Endothelial cell (in vitro differentiated cells): ENCODE measurements around the gene PRCC. TPM values are rescaled to one million over a fixed set of nuclear protein-coding genes. Genes with fewer than 3 reads are reported as not detected.

Experiments used
- DNase-seq: peaks from one replicate; pipeline ENCODE4 v3.0.0; 2021; ENCODE audit warnings: low spot score
- H3K27ac Mint-ChIP-seq: one replicate; pipeline ENCODE4 v1.8.0; 2021; ENCODE audit warnings: mixed read lengths, inconsistent platforms; ENCODE audit not compliant: unreplicated experiment
- H3K27me3 Mint-ChIP-seq: one replicate; pipeline ENCODE4 v1.8.0; 2021; ENCODE audit warnings: mild to moderate bottlenecking, moderate library complexity, mixed read lengths, inconsistent platforms; ENCODE audit not compliant: unreplicated experiment
- H3K36me3 Mint-ChIP-seq: one replicate; pipeline ENCODE4 v1.8.0; 2021; ENCODE audit warnings: mild to moderate bottlenecking, low read depth, mixed read lengths, inconsistent platforms; ENCODE audit not compliant: unreplicated experiment
- H3K4me1 Mint-ChIP-seq: one replicate; pipeline ENCODE4 v1.8.0; 2021; ENCODE audit warnings: mild to moderate bottlenecking, mixed read lengths, inconsistent platforms; ENCODE audit not compliant: unreplicated experiment
- H3K4me3 Mint-ChIP-seq: one replicate; pipeline ENCODE4 v1.8.0; 2021; ENCODE audit warnings: mild to moderate bottlenecking, mixed read lengths, inconsistent platforms; ENCODE audit not compliant: unreplicated experiment
- H3K9me3 Mint-ChIP-seq: one replicate; pipeline ENCODE4 v1.8.0; 2021; ENCODE audit warnings: mixed read lengths, inconsistent platforms; ENCODE audit not compliant: unreplicated experiment
- CTCF ChIP-seq: fragments of 200-600 bp; sonication (generic); IDR thresholded peaks from one replicate; pipeline ENCODE4 v1.5.0; 2021; ENCODE audit warnings: antibody characterized with exemption; ENCODE audit not compliant: unreplicated experiment
- total RNA-seq: library from RNA; stranded (reverse); fragmentation: NEBNext Ultra II Directional; extraction: Animal tissue kit (Norgen Biotek cat#: 25700); gene quantifications from one replicate; pipeline ENCODE4 v1.2.1, GENCODE V29; 2021; ENCODE audit not compliant: unreplicated experiment

Gene PRCC
- total RNA-seq, 1 donor from 2014 or later = 91.9 TPM

DNA sequence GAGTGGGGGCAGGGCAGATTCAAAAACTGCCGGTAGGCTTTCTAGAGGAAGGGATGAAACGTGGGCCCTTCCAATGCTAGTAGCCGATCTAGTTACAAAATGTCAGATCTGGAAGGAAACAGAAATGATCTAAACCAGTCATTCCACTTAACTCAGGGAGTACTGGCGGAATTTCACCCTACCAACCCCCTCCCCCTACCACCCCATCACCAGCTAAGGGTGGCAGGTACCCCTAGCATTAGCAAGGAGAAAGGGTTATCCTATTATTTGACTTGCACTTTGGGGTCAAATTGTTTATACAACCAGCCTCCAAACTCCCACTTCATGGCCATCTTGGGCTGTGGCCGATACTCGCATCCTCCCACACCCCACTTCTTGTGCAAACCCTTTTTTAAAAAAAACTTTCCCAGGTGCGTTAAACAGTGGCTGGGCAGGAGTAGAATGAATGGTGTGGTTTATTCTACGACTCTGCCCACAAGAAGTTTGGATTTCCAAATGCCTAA is 25.8 kb upstream of the PRCC start:
- Mint-ChIP-seq H3K4me3 (peak overlapping the region; percentile 97), H3K36me3 (peaks cover 33% of the 10 kb centered on the region)

DNA sequence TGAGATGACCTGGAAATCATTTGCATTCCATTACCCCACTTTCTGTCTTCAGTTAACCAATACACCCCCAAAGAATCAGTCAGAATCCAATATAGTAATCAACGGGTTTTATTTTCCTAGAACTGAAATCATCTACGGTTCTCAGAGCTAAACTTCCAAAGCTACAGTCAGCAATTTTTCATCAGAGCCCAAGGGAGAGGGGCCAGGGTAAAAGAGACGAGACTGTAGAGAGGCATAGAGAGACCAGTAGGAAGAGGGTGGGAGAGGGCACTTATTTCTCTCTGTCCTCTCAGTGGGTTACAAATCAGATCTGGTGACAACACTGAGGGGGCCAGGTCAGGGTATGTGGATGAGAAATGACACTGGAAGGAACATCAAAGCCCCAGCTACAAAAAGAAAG is 25.3 kb upstream of the PRCC start:
- DNase-seq = no peak
- H3K9me3 Mint-ChIP-seq = no peaks in the 10 kb centered on the region
- H3K4me1 Mint-ChIP-seq = peaks cover 30% of the 10 kb centered on the region
- peaks cover 11% of the 10 kb centered on the region for H3K27me3 Mint-ChIP-seq
- peak overlapping the region; percentile 11 for H3K4me3 Mint-ChIP-seq
- TF ChIP-seq CTCF = no peak
- H3K36me3 Mint-ChIP-seq = peaks cover 33% of the 10 kb centered on the region
- H3K27ac Mint-ChIP-seq = peak overlapping the region; percentile 98

More for the DNA sequence above, 25.8 kb upstream of the PRCC start:
- Mint-ChIP-seq H3K9me3 (no peaks in the 10 kb centered on the region), H3K4me1 (peaks cover 29% of the 10 kb centered on the region), H3K27me3 (peaks cover 10% of the 10 kb centered on the region), H3K27ac (peak overlapping the region; percentile 98)
- no peak for TF ChIP-seq CTCF
- DNase-seq = no peak

- H3K27ac Mint-ChIP-seq = peak overlapping the region; percentile 36
- no peak for TF ChIP-seq CTCF
- peaks cover 36% of the 10 kb centered on the region for H3K4me1 Mint-ChIP-seq
- no peaks in the 10 kb centered on the region for H3K9me3 Mint-ChIP-seq
- DNase-seq = no peak
- peaks cover 17% of the 10 kb centered on the region for H3K27me3 Mint-ChIP-seq
- peaks cover 37% of the 10 kb centered on the region for H3K36me3 Mint-ChIP-seq
- no peak overlapping the region for H3K4me3 Mint-ChIP-seq
Observed at GRCh38 chr1:156742801-156743200, 24.5 kb upstream of the PRCC start.

- peak overlapping the region; percentile 31 for H3K4me3 Mint-ChIP-seq
- no peak for TF ChIP-seq CTCF
- peaks cover 22% of the 10 kb centered on the region for H3K27me3 Mint-ChIP-seq
- DNase-seq = no peak
- peak overlapping the region; percentile 18 for H3K27ac Mint-ChIP-seq
- no peaks in the 10 kb centered on the region for H3K9me3 Mint-ChIP-seq
- H3K36me3 Mint-ChIP-seq = peaks cover 30% of the 10 kb centered on the region
- peaks cover 42% of the 10 kb centered on the region for H3K4me1 Mint-ChIP-seq
Observed at GRCh38 chr1:156743367-156744302, 23.7 kb upstream of the PRCC start.

- no peak overlapping the region for H3K4me3 Mint-ChIP-seq
- H3K36me3 Mint-ChIP-seq = peaks cover 27% of the 10 kb centered on the region
- DNase-seq = no peak
- no peaks in the 10 kb centered on the region for H3K9me3 Mint-ChIP-seq
- peaks cover 26% of the 10 kb centered on the region for H3K27me3 Mint-ChIP-seq
- no peak for TF ChIP-seq CTCF
- H3K4me1 Mint-ChIP-seq = peaks cover 49% of the 10 kb centered on the region
- H3K27ac Mint-ChIP-seq = no peak overlapping the region
Observed at GRCh38 chr1:156744344-156744743, 23.0 kb upstream of the PRCC start.
